C4-2B (cell line): ENCODE measurements around the gene SLC44A5.

Source experiments
- ZFX ChIP-seq: fragments of 450-650 bp; IDR thresholded peaks from 2 replicates; pipeline ENCODE4 v1.6.1; 2017
- TF ChIP-seq, protein P1 (sequence below): fragments of 450-650 bp; conservative IDR thresholded peaks from 2 replicates; pipeline ENCODE4 v1.5.1; 2017; ENCODE audit warnings: mild to moderate bottlenecking

DNA sequence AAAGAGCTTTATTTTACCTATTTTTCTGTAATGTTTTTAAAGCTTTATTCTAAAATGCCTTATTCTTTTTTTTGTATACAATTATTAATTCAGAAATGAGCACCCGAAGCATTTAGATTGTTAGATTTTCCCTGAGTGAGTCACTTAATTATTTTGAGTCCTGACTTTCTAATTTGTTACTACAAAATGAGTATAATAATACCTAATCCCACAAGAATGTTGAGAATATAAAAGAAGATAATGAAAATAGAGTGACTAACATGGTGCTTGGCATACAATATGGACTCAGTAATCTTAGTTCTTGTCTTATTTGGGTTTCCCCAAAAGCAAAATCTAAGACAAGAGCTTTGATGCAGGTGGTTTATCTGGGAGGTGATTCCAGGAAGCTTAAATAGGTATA, 334.5 kb downstream of the SLC44A5 start:
- TF ChIP-seq, protein P1, sequence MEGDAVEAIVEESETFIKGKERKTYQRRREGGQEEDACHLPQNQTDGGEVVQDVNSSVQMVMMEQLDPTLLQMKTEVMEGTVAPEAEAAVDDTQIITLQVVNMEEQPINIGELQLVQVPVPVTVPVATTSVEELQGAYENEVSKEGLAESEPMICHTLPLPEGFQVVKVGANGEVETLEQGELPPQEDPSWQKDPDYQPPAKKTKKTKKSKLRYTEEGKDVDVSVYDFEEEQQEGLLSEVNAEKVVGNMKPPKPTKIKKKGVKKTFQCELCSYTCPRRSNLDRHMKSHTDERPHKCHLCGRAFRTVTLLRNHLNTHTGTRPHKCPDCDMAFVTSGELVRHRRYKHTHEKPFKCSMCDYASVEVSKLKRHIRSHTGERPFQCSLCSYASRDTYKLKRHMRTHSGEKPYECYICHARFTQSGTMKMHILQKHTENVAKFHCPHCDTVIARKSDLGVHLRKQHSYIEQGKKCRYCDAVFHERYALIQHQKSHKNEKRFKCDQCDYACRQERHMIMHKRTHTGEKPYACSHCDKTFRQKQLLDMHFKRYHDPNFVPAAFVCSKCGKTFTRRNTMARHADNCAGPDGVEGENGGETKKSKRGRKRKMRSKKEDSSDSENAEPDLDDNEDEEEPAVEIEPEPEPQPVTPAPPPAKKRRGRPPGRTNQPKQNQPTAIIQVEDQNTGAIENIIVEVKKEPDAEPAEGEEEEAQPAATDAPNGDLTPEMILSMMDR = no peak
- no peak for TF ChIP-seq ZFX
